HepG2 (cell line): ENCODE results near the gene NR2C1. TPM values are rescaled to one million over a fixed set of nuclear protein-coding genes. Genes with fewer than 3 reads are reported as not detected.

Experiments used
- ATAC-seq: fragments of 200-7000 bp; cut with Tn5 transposase; 3 replicates; pipeline ENCODE4 v1.9.1; 2020; ENCODE audit warnings: mild to moderate bottlenecking, moderate library complexity
- BruUV-seq: library from RNA; stranded (reverse); fragments of 400-500 nt; replicated peaks from 2 replicates; lab custom pipeline; 2021; lab: Mats Ljungman, UMichigan
- CTCF ChIA-PET: fragments of 300-600 bp; formaldehyde crosslinking; extraction: SDS; loops from one replicate; lab custom pipeline; 2021; ENCODE audit warnings: low total read pairs, inconsistent platforms, low intra/inter-chr PET ratio; lab: Yijun Ruan, JAX
- POLR2A ChIA-PET: fragments of 350-600 bp; sonication (Branson Sonifier 250); formaldehyde crosslinking; loops from one replicate; lab custom pipeline; 2020; ENCODE audit warnings: antibody characterized with exemption, inconsistent platforms; lab: Yijun Ruan, JAX
- DNase-seq: peaks from one replicate; pipeline ENCODE4 v3.0.0-alpha.2; 2015; ENCODE audit warnings: low spot score
- FAIRE-seq: peaks from 3 replicates; lab custom pipeline; 2011; peaks lifted over from hg19 to GRCh38; lab: Jason Lieb, UNC
- H2AFZ ChIP-seq: one replicate; pipeline ENCODE4 v1.6.1; 2011; ENCODE audit warnings: low read length, inconsistent platforms
- H3K27ac ChIP-seq: fragments of 300-600 bp; 3 replicates; pipeline ENCODE4 v1.8.0; 2011; ENCODE audit warnings: mixed run types, mild to moderate bottlenecking, mixed read lengths, low read length, inconsistent platforms; ENCODE audit not compliant: insufficient read depth; ENCODE audit errors: extremely low read length
- H3K27me3 ChIP-seq, 2 experiments: fragments of 200-600 bp in 1 of 2; 2 replicates in 1 of 2; 3 replicates in 1 of 2; pipeline versions ENCODE4 v1.6.0 to v1.8.0; 2011; ENCODE audit warnings: low read length in 2 of 2, mild to moderate bottlenecking in 2 of 2, moderate library complexity in 2 of 2, inconsistent platforms in 1 of 2; ENCODE audit not compliant: insufficient read depth in 2 of 2, control insufficient read depth in 1 of 2
- H3K36me3 ChIP-seq, 2 experiments: fragments of 200-600 bp in 1 of 2; replicated peaks in 1 of 2; 2 replicates in 1 of 2; 3 replicates in 1 of 2; pipeline versions ENCODE4 v1.5.1 to v1.8.0; 2011; ENCODE audit warnings: low read length in 2 of 2, inconsistent platforms in 1 of 2; ENCODE audit not compliant: insufficient read depth in 2 of 2, control insufficient read depth in 1 of 2
- H3K4me1 ChIP-seq: 2 replicates; pipeline ENCODE4 v1.5.1; 2012; ENCODE audit warnings: low read length, inconsistent platforms; ENCODE audit not compliant: insufficient read depth
- H3K4me2 ChIP-seq: 2 replicates; pipeline ENCODE4 v1.6.0; 2011; ENCODE audit warnings: low read depth, low read length, inconsistent platforms
- H3K4me3 ChIP-seq, 3 experiments: fragments of 200-600 bp in 1 of 3; sonication (generic), shearing (Covaris generic) in 1 of 3; replicated peaks in 1 of 3; 2 replicates each; pipeline ENCODE4 v1.5.1; 2011 to 2016; ENCODE audit warnings: low read length in 3 of 3, inconsistent platforms in 2 of 3, low read depth in 2 of 3, mild to moderate bottlenecking in 2 of 3, control low read depth in 1 of 3, mixed read lengths in 1 of 3; ENCODE audit not compliant: insufficient read depth in 1 of 3
- H3K79me2 ChIP-seq: one replicate; pipeline ENCODE4 v1.6.1; 2011; ENCODE audit warnings: low read length, inconsistent platforms; ENCODE audit not compliant: insufficient read depth
- H3K9ac ChIP-seq: 2 replicates; pipeline ENCODE4 v1.6.0; 2011; ENCODE audit warnings: mild to moderate bottlenecking, low read depth, low read length, inconsistent platforms; ENCODE audit not compliant: insufficient read depth
- H3K9me3 ChIP-seq: 2 replicates; pipeline ENCODE4 v1.5.1; 2012; ENCODE audit warnings: mild to moderate bottlenecking, low read length
- H4K20me1 ChIP-seq: 2 replicates; pipeline ENCODE4 v1.6.0; 2011; ENCODE audit warnings: inconsistent platforms, mild to moderate bottlenecking, low read length, moderate library complexity; ENCODE audit not compliant: insufficient read depth
- ARHGAP35 ChIP-seq: sonication (generic); formaldehyde crosslinking; IDR thresholded peaks from 2 replicates; pipeline ENCODE4 v1.9.0; 2022; ENCODE audit warnings: mild to moderate bottlenecking, inconsistent platforms, moderate library complexity, missing genetic modification reagents, borderline replicate concordance
- CREM ChIP-seq, 2 experiments: sonication (generic) in 1 of 2; formaldehyde crosslinking in 1 of 2; IDR thresholded peaks; 2 replicates each; pipeline versions ENCODE4 v1.4.0 to v1.6.1; 2016 to 2020; ENCODE audit warnings: antibody characterized with exemption in 1 of 2, mild to moderate bottlenecking in 1 of 2, missing genetic modification reagents in 1 of 2
- FOXM1 ChIP-seq: sonication (generic); formaldehyde crosslinking; IDR thresholded peaks from 2 replicates; pipeline ENCODE4 v1.5.0; 2020; ENCODE audit warnings: missing genetic modification reagents
- GMEB1 ChIP-seq: sonication (generic); formaldehyde crosslinking; IDR thresholded peaks from 2 replicates; pipeline ENCODE4 v1.5.1; 2020; ENCODE audit warnings: missing genetic modification reagents, mild to moderate bottlenecking, borderline replicate concordance
- HDAC1 ChIP-seq: sonication (generic); formaldehyde crosslinking; IDR thresholded peaks from 2 replicates; pipeline ENCODE4 v1.5.1; 2020; ENCODE audit warnings: mild to moderate bottlenecking, missing genetic modification reagents
- KAT7 ChIP-seq: IDR thresholded peaks from 2 replicates; pipeline ENCODE4 v1.6.1; 2018; ENCODE audit warnings: borderline replicate concordance, missing compliant biosample characterization
- KLF11 ChIP-seq: IDR thresholded peaks from 2 replicates; pipeline ENCODE4 v1.6.1; 2016; ENCODE audit warnings: missing compliant biosample characterization
- RCOR2 ChIP-seq: IDR thresholded peaks from 2 replicates; pipeline ENCODE4 v1.6.1; 2016; ENCODE audit warnings: missing biosample characterization, missing genetic modification reagents
- SAP130 ChIP-seq: IDR thresholded peaks from 2 replicates; pipeline ENCODE4 v1.6.1; 2016; ENCODE audit warnings: low read depth
- SOX6 ChIP-seq, 2 experiments: fragments of 450-650 bp in 1 of 2; sonication (generic) in 1 of 2; formaldehyde crosslinking in 1 of 2; IDR thresholded peaks; 2 replicates each; pipeline versions ENCODE4 v1.4.0 to v1.6.1; 2017 to 2020; ENCODE audit warnings: antibody characterized with exemption in 1 of 2, mild to moderate bottlenecking in 1 of 2, missing genetic modification reagents in 1 of 2
- ZC3H4 ChIP-seq: sonication (generic); formaldehyde crosslinking; IDR thresholded peaks from 2 replicates; pipeline ENCODE4 v1.4.0; 2020; ENCODE audit warnings: missing genetic modification reagents, borderline replicate concordance
- ZNF513 ChIP-seq: sonication (generic); formaldehyde crosslinking; conservative IDR thresholded peaks from 2 replicates; pipeline ENCODE4 v1.5.0; 2020; ENCODE audit warnings: missing genetic modification reagents
- ZNF678 ChIP-seq: sonication (generic); formaldehyde crosslinking; IDR thresholded peaks from 2 replicates; pipeline ENCODE4 v1.4.0; 2020; ENCODE audit warnings: mild to moderate bottlenecking, missing genetic modification reagents
- WGBS: methylation state at CpG from one replicate; pipeline ENCODE4 v1.1.6; 2017; ENCODE audit warnings: low lambda C conversion rate; 5-methylcytosine and 5-hydroxymethylcytosine counted together
- in situ Hi-C: cut with HindIII; loops from 2 replicates; pipeline ENCODE4 v1.10.0; 2017; ENCODE audit warnings: low pct_unique_long_range_greater_than_20kb; ENCODE audit not compliant: extremely low pct_ligation_motif_present
- intact Hi-C: fragments of 100-400 bp; cut with micrococcal nuclease; formaldehyde crosslinking; loops from one replicate; pipeline ENCODE4 v1.10.0; 2022; ENCODE audit not compliant: unreplicated experiment
- polyA plus RNA-seq, 8 experiments: library from polyadenylated mRNA; depleted of rRNA in 3 of 8; stranded (reverse) in 7 of 8; unstranded in 1 of 8; fragments of >200 nt; fragmentation: Illumina TruSeq in 4 of 8; extraction: Trizol in 4 of 8; gene quantifications; 2 replicates each; pipeline versions ENCODE4 v1.2.1 to v1.2.3, GENCODE V29; 2011 to 2016; ENCODE audit warnings: low read depth in 4 of 8, missing spikeins in 1 of 8, mixed read lengths in 1 of 8; ENCODE audit not compliant: insufficient read depth in 1 of 8
- total RNA-seq, 5 experiments: library from RNA; depleted of rRNA; stranded (reverse); fragments of >200 nt; fragmentation: Illumina TruSeq; extraction: Trizol; gene quantifications; 2 replicates each; pipeline ENCODE4 v1.2.3, GENCODE V29; 2016; ENCODE audit warnings: low read depth in 1 of 5
- TF ChIP-seq, protein P1 (sequence below): sonication (generic); formaldehyde crosslinking; IDR thresholded peaks from 2 replicates; pipeline ENCODE4 v1.8.1; 2023; ENCODE audit warnings: mild to moderate bottlenecking, inconsistent platforms, moderate library complexity, missing genetic modification reagents, borderline replicate concordance
- TF ChIP-seq, protein P2 (sequence below): sonication (generic); formaldehyde crosslinking; IDR thresholded peaks from 2 replicates; pipeline ENCODE4 v1.4.0; 2020; ENCODE audit warnings: mild to moderate bottlenecking, missing genetic modification reagents

NR2C1 gene
- total and polyA plus RNA-seq, 2 of the 13 experiments (the other 11 are each of a cell fraction or from before 2014, with no cell fraction given): 38.0 to 70.8 TPM

DNA sequence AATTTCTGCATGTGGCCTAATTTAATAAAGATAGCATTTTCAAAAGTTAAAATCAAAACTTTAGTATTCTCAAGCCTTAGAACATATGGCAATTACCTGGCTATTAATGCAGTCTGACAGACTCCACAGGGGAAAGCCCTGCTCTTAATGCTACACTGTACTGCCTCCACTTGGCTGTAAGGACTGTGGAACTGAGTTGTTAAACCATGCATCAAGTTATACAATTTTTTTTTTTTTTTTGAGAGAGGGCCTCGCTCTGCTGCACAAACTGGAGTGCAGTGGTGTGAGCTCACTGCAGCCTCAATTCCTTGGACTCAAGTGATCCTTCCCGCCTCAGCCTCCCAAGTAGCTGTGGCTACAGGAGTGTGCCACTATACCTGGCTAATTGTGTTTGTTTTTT lies 50.9 kb downstream of the NR2C1 start:
- no peaks in the 10 kb centered on the region for H3K79me2 ChIP-seq
- CTCF ChIA-PET: no interaction called here
- DNase-seq (no peak), FAIRE-seq (no peak), ATAC-seq (peak; percentile 48; the same call in 2 of the 3 replicates)
- in situ Hi-C loops: no loop called here
- no TSS peak for BruUV-seq
- no peaks in the 10 kb centered on the region for H3K9me3 ChIP-seq
- H3K4me1 ChIP-seq: no peaks in the 10 kb centered on the region
- H3K4me2 ChIP-seq: no peak overlapping the region
- peaks cover 0 to 15% of the 10 kb centered on the region in 2 experiments; a peak in 3 of 5 replicates for H3K36me3 ChIP-seq
- 91% methylated on average over 2 of the region's 2 CpGs for WGBS
- POLR2A ChIA-PET: no interaction called here
- H3K4me3 ChIP-seq: no peak overlapping the region
- H4K20me1 ChIP-seq: no peaks in the 10 kb centered on the region
- H2AFZ ChIP-seq: no peak overlapping the region
- intact Hi-C loops: no loop called here
- H3K27ac ChIP-seq: no peak overlapping the region
- no peak overlapping the region for H3K9ac ChIP-seq
- no peaks in the 10 kb centered on the region for H3K27me3 ChIP-seq
- TF ChIP-seq, protein P1, sequence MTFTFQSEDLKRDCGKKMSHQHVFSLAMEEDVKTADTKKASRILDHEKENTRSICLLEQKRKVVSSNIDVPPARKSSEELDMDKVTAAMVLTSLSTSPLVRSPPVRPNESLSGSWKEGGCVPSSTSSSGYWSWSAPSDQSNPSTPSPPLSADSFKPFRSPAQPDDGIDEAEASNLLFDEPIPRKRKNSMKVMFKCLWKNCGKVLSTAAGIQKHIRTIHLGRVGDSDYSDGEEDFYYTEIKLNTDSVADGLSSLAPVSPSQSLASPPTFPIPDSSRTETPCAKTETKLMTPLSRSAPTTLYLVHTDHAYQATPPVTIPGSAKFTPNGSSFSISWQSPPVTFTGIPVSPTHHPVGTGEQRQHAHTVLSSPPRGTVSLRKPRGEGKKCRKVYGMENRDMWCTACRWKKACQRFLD (CRISPR knock-in tag): no peak
- TF ChIP-seq GMEB1 (CRISPR knock-in tag) (no peak), HDAC1 (CRISPR knock-in tag) (no peak), ZC3H4 (CRISPR knock-in tag) (no peak), ZNF678 (CRISPR knock-in tag) (no peak), KLF11 (CRISPR knock-in tag) (no peak), RCOR2 (CRISPR knock-in tag) (no peak), SOX6 (IDR thresholded peaks at IDR 0.05) (no peak), SOX6 (CRISPR knock-in tag; IDR thresholded peaks at IDR 0.05) (no peak), KAT7 (CRISPR knock-in tag) (no peak), ARHGAP35 (no peak), SAP130 (CRISPR knock-in tag) (no peak), FOXM1 (CRISPR knock-in tag) (no peak), CREM (IDR thresholded peaks at IDR 0.05) (no peak), CREM (CRISPR knock-in tag; IDR thresholded peaks at IDR 0.05) (no peak), ZNF513 (no peak)
- TF ChIP-seq, protein P2, sequence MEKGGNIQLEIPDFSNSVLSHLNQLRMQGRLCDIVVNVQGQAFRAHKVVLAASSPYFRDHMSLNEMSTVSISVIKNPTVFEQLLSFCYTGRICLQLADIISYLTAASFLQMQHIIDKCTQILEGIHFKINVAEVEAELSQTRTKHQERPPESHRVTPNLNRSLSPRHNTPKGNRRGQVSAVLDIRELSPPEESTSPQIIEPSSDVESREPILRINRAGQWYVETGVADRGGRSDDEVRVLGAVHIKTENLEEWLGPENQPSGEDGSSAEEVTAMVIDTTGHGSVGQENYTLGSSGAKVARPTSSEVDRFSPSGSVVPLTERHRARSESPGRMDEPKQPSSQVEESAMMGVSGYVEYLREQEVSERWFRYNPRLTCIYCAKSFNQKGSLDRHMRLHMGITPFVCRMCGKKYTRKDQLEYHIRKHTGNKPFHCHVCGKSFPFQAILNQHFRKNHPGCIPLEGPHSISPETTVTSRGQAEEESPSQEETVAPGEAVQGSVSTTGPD (CRISPR knock-in tag): no peak
